Heart left ventricle (tissue), 13 donors: Measurements from ENCODE around the gene MAN2B2.

ENCODE experiments used
- POLR2A ChIP-seq, 2 donors: fragments of 450-650 bp; IDR thresholded peaks; one replicate each; pipeline ENCODE4 v1.6.1; 2017; ENCODE audit warnings: antibody characterized with exemption in 2 of 2, mild to moderate bottlenecking in 2 of 2, moderate library complexity in 2 of 2
- TF ChIP-seq, protein P1 (sequence below), 12 donors: fragments of 200-600 bp; sonication (generic) in 4 of 12; IDR thresholded peaks; one replicate each; pipeline versions ENCODE4 v1.5.0 to v1.8.0; 2018 to 2022; ENCODE audit warnings: antibody characterized with exemption in 12 of 12, mild to moderate bottlenecking in 5 of 12
- donor health status: ischemic (EF 13 %, LVEDD 7.1; RV severe dilation, severe dysfunction).
- donor health status: DM: no; HTN: yes; CAD: no.
- donor health status: DM: no; HTN: no; CAD: no.
- donor health status: ischemic (EF 25% LVEDD 6.9; RV normal size, moderate dysfunction).
- donor health status: ischemic (EF 25% LVEDD 5.7; RV mildly dilated, moderate dysfunction).
- donor health status: ischemic (EF 35%, LVEDD 5.7; RV mildly dilated, moderate dysfunction).
- donor health status: nonischemic (EF 11% LVEDD 7.7; RV severe dilation, severe dysfunction).
- donor health status: DM: yes; HTN: yes; CAD: no.
- donor health status: PGD.
- donor health status: ischemic (EF 29% LVEDD 5.4; RV normal size, mild dysfunction).
- donor health status: nonischemic (EF 23%, LVEDD 6.1; RV moderate dilation, normal function).

DNA sequence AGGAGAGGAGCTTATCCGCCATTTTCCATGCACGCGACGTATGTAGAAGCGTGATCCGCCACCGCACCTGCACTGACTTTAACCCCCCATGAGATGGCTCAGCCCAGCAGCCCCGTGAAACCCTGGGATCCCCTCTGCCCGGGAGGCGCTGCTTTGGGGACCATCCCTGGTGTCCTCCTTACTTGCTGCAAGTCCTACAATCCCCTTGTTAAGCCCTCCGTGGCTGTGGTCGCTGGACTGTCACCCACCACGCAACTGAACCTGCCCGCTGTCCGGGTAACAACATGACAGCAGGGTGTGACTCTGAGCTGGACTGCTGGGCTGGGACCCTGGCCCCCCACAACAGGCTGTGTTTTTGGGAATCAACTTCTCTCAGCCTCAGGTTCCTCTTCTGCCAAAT lies 44.7 kb upstream of the MAN2B2 start:
- TF ChIP-seq, protein P1, sequence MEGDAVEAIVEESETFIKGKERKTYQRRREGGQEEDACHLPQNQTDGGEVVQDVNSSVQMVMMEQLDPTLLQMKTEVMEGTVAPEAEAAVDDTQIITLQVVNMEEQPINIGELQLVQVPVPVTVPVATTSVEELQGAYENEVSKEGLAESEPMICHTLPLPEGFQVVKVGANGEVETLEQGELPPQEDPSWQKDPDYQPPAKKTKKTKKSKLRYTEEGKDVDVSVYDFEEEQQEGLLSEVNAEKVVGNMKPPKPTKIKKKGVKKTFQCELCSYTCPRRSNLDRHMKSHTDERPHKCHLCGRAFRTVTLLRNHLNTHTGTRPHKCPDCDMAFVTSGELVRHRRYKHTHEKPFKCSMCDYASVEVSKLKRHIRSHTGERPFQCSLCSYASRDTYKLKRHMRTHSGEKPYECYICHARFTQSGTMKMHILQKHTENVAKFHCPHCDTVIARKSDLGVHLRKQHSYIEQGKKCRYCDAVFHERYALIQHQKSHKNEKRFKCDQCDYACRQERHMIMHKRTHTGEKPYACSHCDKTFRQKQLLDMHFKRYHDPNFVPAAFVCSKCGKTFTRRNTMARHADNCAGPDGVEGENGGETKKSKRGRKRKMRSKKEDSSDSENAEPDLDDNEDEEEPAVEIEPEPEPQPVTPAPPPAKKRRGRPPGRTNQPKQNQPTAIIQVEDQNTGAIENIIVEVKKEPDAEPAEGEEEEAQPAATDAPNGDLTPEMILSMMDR (IDR thresholded peaks at IDR 0.05) = no peak
- TF ChIP-seq POLR2A (IDR thresholded peaks at IDR 0.05) = no peak
